Upper lobe of right lung (tissue), 1 donor: Measurements from ENCODE around the gene FADS6. TPM values are rescaled to one million over a fixed set of nuclear protein-coding genes. Genes with fewer than 3 reads are reported as not detected.

Experiments used
- ATAC-seq: fragments of 200-7000 bp; cut with Tn5 transposase; one replicate; pipeline ENCODE4 v1.9.1; 2020; ENCODE audit warnings: mild to moderate bottlenecking, moderate library complexity
- DNase-seq: peaks from one replicate; pipeline ENCODE4 v3.0.0-alpha.2; 2020
- H3K27ac ChIP-seq: fragments of 200-600 bp; one replicate; pipeline ENCODE4 v1.8.0; 2022
- H3K27me3 ChIP-seq: fragments of 200-600 bp; one replicate; pipeline ENCODE4 v1.8.0; 2022; ENCODE audit warnings: mild to moderate bottlenecking
- H3K36me3 ChIP-seq: fragments of 200-600 bp; one replicate; pipeline ENCODE4 v1.8.0; 2022
- H3K4me1 ChIP-seq: fragments of 200-600 bp; one replicate; pipeline ENCODE4 v1.8.0; 2022
- H3K4me3 ChIP-seq: fragments of 200-600 bp; one replicate; pipeline ENCODE4 v1.8.0; 2022; ENCODE audit warnings: mild to moderate bottlenecking
- H3K9me3 ChIP-seq: fragments of 200-600 bp; one replicate; pipeline ENCODE4 v1.8.0; 2022
- intact Hi-C: fragments of 100-400 bp; cut with DNase I; formaldehyde crosslinking; loops from one replicate; pipeline ENCODE4 v1.11.0; 2022
- total RNA-seq: library from RNA; stranded (reverse); fragmentation: NEBNext Ultra II Directional; extraction: Animal tissue kit (Norgen Biotek cat#: 25700); gene quantifications from one replicate; pipeline ENCODE4 v1.2.1, GENCODE V29; 2021
- TF ChIP-seq, protein P1 (sequence below): fragments of 200-600 bp; IDR thresholded peaks from one replicate; pipeline ENCODE4 v1.8.0; 2022; ENCODE audit warnings: antibody characterized with exemption
- donor health status: DM: no; HTN: yes; CAD: no; lungs with severe emphysema.

The FADS6 gene
- total RNA-seq, 1 donor from 2014 or later: not detected

DNA sequence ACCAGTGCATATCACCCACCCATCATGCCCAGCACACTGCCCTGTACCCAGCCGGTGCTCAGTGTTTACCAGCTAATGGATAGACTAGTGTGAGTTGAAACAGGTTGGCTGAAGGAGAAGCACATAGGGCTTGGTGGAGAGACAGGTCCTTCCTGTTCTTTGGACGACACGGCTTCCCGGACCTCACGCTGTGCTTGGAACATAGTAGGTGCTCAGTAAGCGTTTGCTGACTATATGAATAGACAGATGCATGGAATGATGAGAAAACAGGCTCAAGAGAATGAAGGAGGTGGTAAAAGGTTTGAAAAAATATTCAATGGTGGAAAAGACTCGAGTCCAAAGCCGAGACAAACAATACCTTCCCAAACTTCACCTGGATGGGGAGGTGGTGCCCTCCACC lies 6.8 kb upstream of the FADS6 start:
- H3K27ac ChIP-seq: no peak overlapping the region
- H3K4me3 ChIP-seq: no peak overlapping the region
- H3K4me1 ChIP-seq: no peaks in the 10 kb centered on the region
- TF ChIP-seq, protein P1, sequence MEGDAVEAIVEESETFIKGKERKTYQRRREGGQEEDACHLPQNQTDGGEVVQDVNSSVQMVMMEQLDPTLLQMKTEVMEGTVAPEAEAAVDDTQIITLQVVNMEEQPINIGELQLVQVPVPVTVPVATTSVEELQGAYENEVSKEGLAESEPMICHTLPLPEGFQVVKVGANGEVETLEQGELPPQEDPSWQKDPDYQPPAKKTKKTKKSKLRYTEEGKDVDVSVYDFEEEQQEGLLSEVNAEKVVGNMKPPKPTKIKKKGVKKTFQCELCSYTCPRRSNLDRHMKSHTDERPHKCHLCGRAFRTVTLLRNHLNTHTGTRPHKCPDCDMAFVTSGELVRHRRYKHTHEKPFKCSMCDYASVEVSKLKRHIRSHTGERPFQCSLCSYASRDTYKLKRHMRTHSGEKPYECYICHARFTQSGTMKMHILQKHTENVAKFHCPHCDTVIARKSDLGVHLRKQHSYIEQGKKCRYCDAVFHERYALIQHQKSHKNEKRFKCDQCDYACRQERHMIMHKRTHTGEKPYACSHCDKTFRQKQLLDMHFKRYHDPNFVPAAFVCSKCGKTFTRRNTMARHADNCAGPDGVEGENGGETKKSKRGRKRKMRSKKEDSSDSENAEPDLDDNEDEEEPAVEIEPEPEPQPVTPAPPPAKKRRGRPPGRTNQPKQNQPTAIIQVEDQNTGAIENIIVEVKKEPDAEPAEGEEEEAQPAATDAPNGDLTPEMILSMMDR: no peak
- intact Hi-C loops: no loop called here
- DNase-seq (no peak), ATAC-seq (no peak)
- H3K9me3 ChIP-seq: no peaks in the 10 kb centered on the region
- no peaks in the 10 kb centered on the region for H3K36me3 ChIP-seq
- peaks cover 28% of the 10 kb centered on the region for H3K27me3 ChIP-seq

GRCh38 chr17:74898376-74898946 lies 5.0 kb upstream of the FADS6 start:
- no peak overlapping the region for H3K4me3 ChIP-seq
- ATAC-seq (no peak), DNase-seq (no peak)
- no peaks in the 10 kb centered on the region for H3K36me3 ChIP-seq
- intact Hi-C loops: no loop called here
- TF ChIP-seq, protein P1: no peak
- no peaks in the 10 kb centered on the region for H3K9me3 ChIP-seq
- no peaks in the 10 kb centered on the region for H3K4me1 ChIP-seq
- no peak overlapping the region for H3K27ac ChIP-seq
- peaks cover 37% of the 10 kb centered on the region for H3K27me3 ChIP-seq

GRCh38 chr17:74893936-74894671 lies 671 bp upstream of the FADS6 start:
- TF ChIP-seq, protein P1: no peak
- peaks cover 60% of the 10 kb centered on the region for H3K27me3 ChIP-seq
- H3K4me3 ChIP-seq: no peak overlapping the region
- DNase-seq (no peak), ATAC-seq (no peak)
- no peaks in the 10 kb centered on the region for H3K36me3 ChIP-seq
- H3K9me3 ChIP-seq: no peaks in the 10 kb centered on the region
- H3K4me1 ChIP-seq: no peaks in the 10 kb centered on the region
- intact Hi-C loops: no loop called here
- no peak overlapping the region for H3K27ac ChIP-seq

DNA sequence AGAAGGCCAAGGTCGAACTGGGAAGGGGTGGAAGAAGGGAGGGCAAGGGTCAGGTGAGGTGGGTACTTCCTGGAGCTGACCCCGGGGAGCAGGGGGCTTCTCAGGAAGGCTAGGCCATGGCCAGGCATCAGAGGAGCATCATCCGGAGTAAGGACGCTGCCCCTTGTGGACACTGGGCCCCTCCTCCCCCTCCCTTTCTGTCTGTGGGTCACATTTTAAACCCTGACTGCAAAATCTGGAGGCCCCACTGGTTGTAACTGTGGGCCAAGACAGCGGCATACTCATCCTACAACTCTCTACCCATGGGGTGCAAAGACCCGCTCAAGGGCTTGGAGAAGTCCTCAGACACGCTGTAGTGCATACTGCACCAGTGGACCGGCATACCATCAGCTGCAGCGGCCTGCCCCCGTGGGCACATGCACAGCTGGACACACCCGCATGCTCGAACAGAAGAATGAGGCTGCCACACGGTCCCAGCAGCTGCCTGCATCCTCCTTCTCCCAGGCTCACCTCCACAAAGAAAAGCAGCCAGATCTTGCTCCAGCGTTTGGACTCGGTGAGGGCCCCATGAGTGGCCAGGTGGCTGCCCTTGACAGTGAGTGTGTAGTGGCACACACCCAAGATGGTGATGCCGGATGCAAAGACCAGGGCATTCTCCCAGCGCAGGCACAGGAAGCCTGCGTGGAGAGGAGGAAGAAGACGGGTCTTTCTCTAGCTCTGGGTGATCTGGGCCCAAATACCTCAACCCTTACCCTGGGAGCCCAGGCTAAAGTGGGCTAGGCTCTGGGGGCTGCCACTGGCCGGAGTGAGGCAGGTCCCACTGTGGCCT lies 1.2 kb downstream of the FADS6 start:
- no peaks in the 10 kb centered on the region for H3K36me3 ChIP-seq
- no peak for DNase-seq
- intact Hi-C loops: no loop called here
- H3K9me3 ChIP-seq: no peaks in the 10 kb centered on the region
- peaks cover 69% of the 10 kb centered on the region for H3K27me3 ChIP-seq
- no peak overlapping the region for H3K27ac ChIP-seq
- H3K4me3 ChIP-seq: no peak overlapping the region
- TF ChIP-seq, protein P1: no peak
- ATAC-seq: peak; percentile 59
- no peaks in the 10 kb centered on the region for H3K4me1 ChIP-seq

DNA sequence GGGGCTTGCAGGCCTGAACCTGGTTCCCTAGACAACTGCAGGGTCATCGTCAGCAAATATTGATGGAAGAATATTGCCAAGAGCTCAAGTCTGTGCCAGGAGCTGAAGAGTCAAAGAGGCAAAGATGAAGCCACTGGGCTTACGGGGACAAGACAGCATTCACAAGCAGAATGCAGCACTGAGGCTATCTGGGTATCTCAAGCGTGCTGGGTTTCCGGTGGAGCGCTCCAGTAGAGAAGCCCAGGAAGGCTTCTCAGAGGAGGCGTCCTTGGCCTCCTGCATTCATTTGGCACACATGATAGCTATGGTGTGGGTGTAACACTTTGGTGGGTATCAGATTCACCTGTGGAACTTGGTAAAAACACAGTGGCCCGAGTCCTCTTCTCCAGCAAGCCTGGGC lies 2.9 kb downstream of the FADS6 start:
- DNase-seq (no peak), ATAC-seq (no peak)
- Histone ChIP-seq H3K27ac (no peak overlapping the region), H3K27me3 (peaks cover 64% of the 10 kb centered on the region), H3K4me1 (no peaks in the 10 kb centered on the region), H3K9me3 (no peaks in the 10 kb centered on the region), H3K36me3 (no peaks in the 10 kb centered on the region), H3K4me3 (no peak overlapping the region)
- TF ChIP-seq, protein P1: no peak
- intact Hi-C loops: no loop called here
